SU-DHL-6 (cell line): ENCODE measurements around the gene UPP1.

ENCODE experiments used
- EZH2phosphoT487 ChIP-seq: fragments of 200-600 bp; sonication (generic), shearing (Covaris generic); conservative IDR thresholded peaks from 2 replicates; pipeline ENCODE4 v1.6.1; 2018; ENCODE audit warnings: mild to moderate bottlenecking, antibody characterized with exemption, low read length, moderate library complexity, mixed read lengths
- TF ChIP-seq, protein P1 (sequence below): fragments of 200-600 bp; sonication (generic); IDR thresholded peaks from one replicate; pipeline ENCODE4 v1.5.1; 2017; ENCODE audit warnings: antibody characterized with exemption, mild to moderate bottlenecking, low read length, moderate library complexity; ENCODE audit not compliant: insufficient read depth, poor library complexity, severe bottlenecking

DNA sequence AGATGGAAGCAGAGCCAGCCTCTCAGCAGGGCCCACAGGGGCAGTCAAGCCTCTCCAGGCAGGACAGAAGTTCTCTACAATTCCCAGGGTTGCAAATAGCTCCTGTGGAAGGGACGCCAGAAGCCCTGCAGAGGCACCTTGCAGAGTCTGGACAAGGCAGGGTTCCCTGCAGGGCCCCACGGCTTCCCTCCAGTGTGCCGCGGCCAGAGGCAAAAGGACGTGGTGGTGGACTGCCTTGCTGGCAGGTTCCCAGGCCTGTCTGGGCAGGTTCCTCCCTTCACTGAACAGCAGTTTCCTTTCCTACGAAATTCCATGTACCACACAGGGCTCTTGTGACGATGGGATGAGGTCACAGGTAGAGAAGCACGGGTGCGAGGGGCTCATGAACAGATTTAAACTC lies 25.1 kb downstream of the UPP1 start:
- TF ChIP-seq, protein P1, sequence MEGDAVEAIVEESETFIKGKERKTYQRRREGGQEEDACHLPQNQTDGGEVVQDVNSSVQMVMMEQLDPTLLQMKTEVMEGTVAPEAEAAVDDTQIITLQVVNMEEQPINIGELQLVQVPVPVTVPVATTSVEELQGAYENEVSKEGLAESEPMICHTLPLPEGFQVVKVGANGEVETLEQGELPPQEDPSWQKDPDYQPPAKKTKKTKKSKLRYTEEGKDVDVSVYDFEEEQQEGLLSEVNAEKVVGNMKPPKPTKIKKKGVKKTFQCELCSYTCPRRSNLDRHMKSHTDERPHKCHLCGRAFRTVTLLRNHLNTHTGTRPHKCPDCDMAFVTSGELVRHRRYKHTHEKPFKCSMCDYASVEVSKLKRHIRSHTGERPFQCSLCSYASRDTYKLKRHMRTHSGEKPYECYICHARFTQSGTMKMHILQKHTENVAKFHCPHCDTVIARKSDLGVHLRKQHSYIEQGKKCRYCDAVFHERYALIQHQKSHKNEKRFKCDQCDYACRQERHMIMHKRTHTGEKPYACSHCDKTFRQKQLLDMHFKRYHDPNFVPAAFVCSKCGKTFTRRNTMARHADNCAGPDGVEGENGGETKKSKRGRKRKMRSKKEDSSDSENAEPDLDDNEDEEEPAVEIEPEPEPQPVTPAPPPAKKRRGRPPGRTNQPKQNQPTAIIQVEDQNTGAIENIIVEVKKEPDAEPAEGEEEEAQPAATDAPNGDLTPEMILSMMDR, result no peak
- TF ChIP-seq EZH2phosphoT487, result no peak
